Hepatocyte (in vitro differentiated cells): ENCODE data around the gene NFIX.

Experiments
- EZH2 ChIP-seq: fragments of 200-600 bp; sonication (generic); IDR thresholded peaks from 2 replicates; pipeline ENCODE4 v1.6.1; 2016; ENCODE audit warnings: antibody characterized with exemption, mild to moderate bottlenecking, borderline replicate concordance
- EZH2phosphoT487 ChIP-seq: fragments of 200-600 bp; sonication (generic); IDR thresholded peaks from one replicate; pipeline ENCODE4 v1.6.1; 2018; ENCODE audit warnings: antibody characterized with exemption, mild to moderate bottlenecking, low read depth, moderate library complexity; ENCODE audit not compliant: unreplicated experiment, severe bottlenecking
- TF ChIP-seq, protein P1 (sequence below): fragments of 200-600 bp; sonication (generic); IDR thresholded peaks from 2 replicates; pipeline ENCODE4 v1.5.1; 2016; ENCODE audit warnings: antibody characterized with exemption, mild to moderate bottlenecking; ENCODE audit not compliant: poor library complexity

DNA sequence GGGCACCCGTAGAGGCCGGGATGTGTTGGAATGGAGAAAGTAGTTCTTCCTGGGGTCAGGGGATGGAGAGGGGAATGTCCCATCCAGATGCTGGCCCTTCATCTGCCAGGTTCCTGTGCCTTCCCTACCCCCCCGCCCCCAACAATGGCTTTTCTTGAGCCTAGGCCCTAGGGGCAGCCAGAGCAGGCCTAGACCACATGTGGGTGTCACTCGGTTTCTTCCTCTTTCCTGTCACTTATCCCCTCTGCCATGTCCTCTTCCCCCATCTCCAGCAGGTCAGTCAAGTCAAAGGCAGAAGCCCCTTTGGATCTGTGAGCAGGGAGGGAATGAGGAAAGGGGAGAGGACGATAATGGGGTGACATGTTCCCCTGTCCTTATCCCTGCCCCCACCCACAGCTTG lies 71.0 kb downstream of the NFIX start:
- TF ChIP-seq, protein P1, sequence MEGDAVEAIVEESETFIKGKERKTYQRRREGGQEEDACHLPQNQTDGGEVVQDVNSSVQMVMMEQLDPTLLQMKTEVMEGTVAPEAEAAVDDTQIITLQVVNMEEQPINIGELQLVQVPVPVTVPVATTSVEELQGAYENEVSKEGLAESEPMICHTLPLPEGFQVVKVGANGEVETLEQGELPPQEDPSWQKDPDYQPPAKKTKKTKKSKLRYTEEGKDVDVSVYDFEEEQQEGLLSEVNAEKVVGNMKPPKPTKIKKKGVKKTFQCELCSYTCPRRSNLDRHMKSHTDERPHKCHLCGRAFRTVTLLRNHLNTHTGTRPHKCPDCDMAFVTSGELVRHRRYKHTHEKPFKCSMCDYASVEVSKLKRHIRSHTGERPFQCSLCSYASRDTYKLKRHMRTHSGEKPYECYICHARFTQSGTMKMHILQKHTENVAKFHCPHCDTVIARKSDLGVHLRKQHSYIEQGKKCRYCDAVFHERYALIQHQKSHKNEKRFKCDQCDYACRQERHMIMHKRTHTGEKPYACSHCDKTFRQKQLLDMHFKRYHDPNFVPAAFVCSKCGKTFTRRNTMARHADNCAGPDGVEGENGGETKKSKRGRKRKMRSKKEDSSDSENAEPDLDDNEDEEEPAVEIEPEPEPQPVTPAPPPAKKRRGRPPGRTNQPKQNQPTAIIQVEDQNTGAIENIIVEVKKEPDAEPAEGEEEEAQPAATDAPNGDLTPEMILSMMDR, result no peak
- no peak for TF ChIP-seq EZH2
- TF ChIP-seq EZH2phosphoT487, result no peak
